DND-41 (cell line): Measurements from ENCODE around the gene EMILIN1.

Source experiments
- EZH2 ChIP-seq: IDR thresholded peaks from 3 replicates; pipeline ENCODE4 v1.6.1; 2012; ENCODE audit warnings: borderline replicate concordance, low read depth, mild to moderate bottlenecking, moderate library complexity, low read length, inconsistent platforms; ENCODE audit not compliant: severe bottlenecking
- TF ChIP-seq, protein P1 (sequence below): IDR thresholded peaks from 2 replicates; pipeline ENCODE4 v1.5.1; 2012; ENCODE audit warnings: borderline replicate concordance, low read length, moderate library complexity, mild to moderate bottlenecking; ENCODE audit not compliant: poor library complexity, severe bottlenecking; ENCODE audit errors: extremely low read depth

- TF ChIP-seq, protein P1, sequence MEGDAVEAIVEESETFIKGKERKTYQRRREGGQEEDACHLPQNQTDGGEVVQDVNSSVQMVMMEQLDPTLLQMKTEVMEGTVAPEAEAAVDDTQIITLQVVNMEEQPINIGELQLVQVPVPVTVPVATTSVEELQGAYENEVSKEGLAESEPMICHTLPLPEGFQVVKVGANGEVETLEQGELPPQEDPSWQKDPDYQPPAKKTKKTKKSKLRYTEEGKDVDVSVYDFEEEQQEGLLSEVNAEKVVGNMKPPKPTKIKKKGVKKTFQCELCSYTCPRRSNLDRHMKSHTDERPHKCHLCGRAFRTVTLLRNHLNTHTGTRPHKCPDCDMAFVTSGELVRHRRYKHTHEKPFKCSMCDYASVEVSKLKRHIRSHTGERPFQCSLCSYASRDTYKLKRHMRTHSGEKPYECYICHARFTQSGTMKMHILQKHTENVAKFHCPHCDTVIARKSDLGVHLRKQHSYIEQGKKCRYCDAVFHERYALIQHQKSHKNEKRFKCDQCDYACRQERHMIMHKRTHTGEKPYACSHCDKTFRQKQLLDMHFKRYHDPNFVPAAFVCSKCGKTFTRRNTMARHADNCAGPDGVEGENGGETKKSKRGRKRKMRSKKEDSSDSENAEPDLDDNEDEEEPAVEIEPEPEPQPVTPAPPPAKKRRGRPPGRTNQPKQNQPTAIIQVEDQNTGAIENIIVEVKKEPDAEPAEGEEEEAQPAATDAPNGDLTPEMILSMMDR = no peak
- TF ChIP-seq EZH2 = no peak
These were observed 6.8 kb downstream of the EMILIN1 start for GRCh38 chr2:27085062-27085672.
